Psoas muscle (tissue), 8 donors: ENCODE data around the gene CAPSL. TPM values are rescaled to one million over a fixed set of nuclear protein-coding genes. Genes with fewer than 3 reads are reported as not detected.

Experiments
- ATAC-seq, 4 donors: fragments of 200-7000 bp; cut with Tn5 transposase; one replicate each; pipeline ENCODE4 v1.9.1; 2020; ENCODE audit warnings: moderate library complexity in 3 of 4, mild to moderate bottlenecking in 2 of 4
- DNase-seq, 2 donors: peaks; one replicate each; pipeline ENCODE4 v3.0.0-alpha.2; 2020
- H3K27ac ChIP-seq: fragments of 200-600 bp; one replicate; pipeline ENCODE4 v1.8.0; 2022
- H3K27me3 ChIP-seq, 3 donors: fragments of 200-600 bp in 1 of 3; one replicate each; pipeline versions ENCODE4 v1.6.1 to v1.8.0; 2013 to 2022; ENCODE audit warnings: low read length in 2 of 3, mild to moderate bottlenecking in 2 of 3, moderate library complexity in 1 of 3; ENCODE audit not compliant: insufficient read depth in 3 of 3
- H3K36me3 ChIP-seq, 2 donors: fragments of 200-600 bp in 1 of 2; one replicate each; pipeline versions ENCODE4 v1.6.1 to v1.8.0; 2013 to 2022; ENCODE audit warnings: low read depth in 1 of 2, mild to moderate bottlenecking in 1 of 2, moderate library complexity in 1 of 2; ENCODE audit not compliant: insufficient read depth in 1 of 2
- H3K4me1 ChIP-seq: fragments of 200-600 bp; one replicate; pipeline ENCODE4 v1.8.0; 2022
- H3K4me3 ChIP-seq: fragments of 200-600 bp; one replicate; pipeline ENCODE4 v1.8.0; 2022; ENCODE audit warnings: mild to moderate bottlenecking
- H3K9me3 ChIP-seq: fragments of 200-600 bp; one replicate; pipeline ENCODE4 v1.8.0; 2022
- WGBS, 3 donors: extraction: QIAGEN DNeasy Blood & Tissue Kit; methylation state at CpG; one replicate each; pipeline versions ENCODE4 v1.1.6 to v1.1.7; 2013; 5-methylcytosine and 5-hydroxymethylcytosine counted together
- intact Hi-C, 2 donors: fragments of 100-400 bp; cut with DNase I; formaldehyde crosslinking; loops; one replicate each; pipeline versions ENCODE4 v1.11.0 to v1.14.2; 2022
- polyA plus RNA-seq, 3 donors: library from polyadenylated mRNA; stranded (reverse); fragments of 200-250 nt; gene quantifications; one replicate each; pipeline ENCODE4 v1.2.3, GENCODE V29; 2013
- total RNA-seq, 4 donors: library from RNA; stranded (reverse); fragmentation: NEBNext Ultra II Directional in 2 of 4; extraction: Animal tissue kit (Norgen Biotek cat#: 25700) in 2 of 4; gene quantifications; one replicate each; pipeline versions ENCODE4 v1.2.1 to v1.2.4, GENCODE V29; 2021 to 2023
- TF ChIP-seq, protein P1 (sequence below): fragments of 200-600 bp; IDR thresholded peaks from one replicate; pipeline ENCODE4 v1.8.0; 2022; ENCODE audit warnings: antibody characterized with exemption
- donor health status: healthy with polysubstance abuse.
- donor health status: DM: no; HTN: no; CAD: no; lungs with moderate emphysema.
- donor health status: Bipolar disorder and iron deficiency.
- donor health status: healthy.
- donor health status: DM: yes; HTN: yes; CAD: no.
- donor health status: DM: no; HTN: no; CAD: no.
- donor health status: DM: no; HTN: no; CAD: no.
- donor health status: DM: yes; HTN: yes; CAD: no.

The CAPSL gene
- total and polyA plus RNA-seq, 7 donors = not detected

DNA sequence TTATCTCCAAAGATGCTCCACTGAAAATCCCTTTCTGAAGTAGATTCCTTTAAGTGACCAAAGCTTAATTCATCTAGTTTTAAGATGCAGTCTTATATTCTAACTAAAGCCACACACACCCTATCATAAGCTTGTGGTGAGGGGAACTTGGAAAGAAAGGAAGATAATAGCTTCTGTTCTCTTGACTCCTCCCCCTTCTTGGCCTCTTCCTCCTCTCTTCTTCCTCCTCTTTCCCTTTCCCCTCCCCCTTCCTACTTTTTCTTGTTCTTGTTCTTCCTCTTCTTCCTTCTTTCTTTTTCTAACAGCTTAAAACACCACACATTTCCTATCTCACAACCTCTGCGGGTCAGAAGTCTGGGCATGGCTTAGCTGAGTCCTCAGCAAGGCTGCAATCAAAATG is 58.3 kb downstream of the CAPSL start:
- H3K4me1 ChIP-seq = no peaks in the 10 kb centered on the region
- ATAC-seq (no peak), DNase-seq (no peak)
- TF ChIP-seq, protein P1, sequence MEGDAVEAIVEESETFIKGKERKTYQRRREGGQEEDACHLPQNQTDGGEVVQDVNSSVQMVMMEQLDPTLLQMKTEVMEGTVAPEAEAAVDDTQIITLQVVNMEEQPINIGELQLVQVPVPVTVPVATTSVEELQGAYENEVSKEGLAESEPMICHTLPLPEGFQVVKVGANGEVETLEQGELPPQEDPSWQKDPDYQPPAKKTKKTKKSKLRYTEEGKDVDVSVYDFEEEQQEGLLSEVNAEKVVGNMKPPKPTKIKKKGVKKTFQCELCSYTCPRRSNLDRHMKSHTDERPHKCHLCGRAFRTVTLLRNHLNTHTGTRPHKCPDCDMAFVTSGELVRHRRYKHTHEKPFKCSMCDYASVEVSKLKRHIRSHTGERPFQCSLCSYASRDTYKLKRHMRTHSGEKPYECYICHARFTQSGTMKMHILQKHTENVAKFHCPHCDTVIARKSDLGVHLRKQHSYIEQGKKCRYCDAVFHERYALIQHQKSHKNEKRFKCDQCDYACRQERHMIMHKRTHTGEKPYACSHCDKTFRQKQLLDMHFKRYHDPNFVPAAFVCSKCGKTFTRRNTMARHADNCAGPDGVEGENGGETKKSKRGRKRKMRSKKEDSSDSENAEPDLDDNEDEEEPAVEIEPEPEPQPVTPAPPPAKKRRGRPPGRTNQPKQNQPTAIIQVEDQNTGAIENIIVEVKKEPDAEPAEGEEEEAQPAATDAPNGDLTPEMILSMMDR = no peak
- H3K4me3 ChIP-seq = no peak overlapping the region
- whole genome bisulfite sequencing, 3 donors = 86 to 92% (median 87%) methylated on average over 1 of the region's 1 CpG
- no peaks in the 10 kb centered on the region for H3K36me3 ChIP-seq
- no peaks in the 10 kb centered on the region for H3K9me3 ChIP-seq
- H3K27ac ChIP-seq = no peak overlapping the region
- intact Hi-C loops = no loop called here
- H3K27me3 ChIP-seq = no peaks in the 10 kb centered on the region

DNA sequence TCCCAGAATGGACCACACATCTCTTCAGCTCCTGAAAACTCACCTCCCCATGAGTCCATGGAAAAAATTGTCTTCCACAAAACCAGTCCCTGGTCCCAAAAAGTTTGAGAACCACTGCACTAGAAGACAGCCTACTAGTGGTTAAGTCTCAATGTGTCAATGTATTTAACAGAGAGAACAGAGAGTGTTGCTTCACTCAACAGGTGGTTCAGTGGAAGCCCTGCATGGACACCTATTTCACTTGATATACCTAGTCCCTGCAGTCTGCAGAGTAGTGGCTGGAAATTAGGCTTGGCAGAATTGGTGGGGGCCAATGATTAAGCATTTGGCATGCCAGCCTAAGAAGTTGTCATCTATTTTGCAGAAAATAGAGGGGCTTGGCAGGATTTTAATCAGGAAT is 58.8 kb downstream of the CAPSL start:
- no peak for DNase-seq
- no peak for ATAC-seq
- Histone ChIP-seq H3K4me1 (no peaks in the 10 kb centered on the region), H3K27ac (no peak overlapping the region), H3K4me3 (no peak overlapping the region), H3K27me3 (no peaks in the 10 kb centered on the region), H3K9me3 (no peaks in the 10 kb centered on the region), H3K36me3 (no peaks in the 10 kb centered on the region)
- TF ChIP-seq, protein P1 = no peak
- intact Hi-C loops = no loop called here

DNA sequence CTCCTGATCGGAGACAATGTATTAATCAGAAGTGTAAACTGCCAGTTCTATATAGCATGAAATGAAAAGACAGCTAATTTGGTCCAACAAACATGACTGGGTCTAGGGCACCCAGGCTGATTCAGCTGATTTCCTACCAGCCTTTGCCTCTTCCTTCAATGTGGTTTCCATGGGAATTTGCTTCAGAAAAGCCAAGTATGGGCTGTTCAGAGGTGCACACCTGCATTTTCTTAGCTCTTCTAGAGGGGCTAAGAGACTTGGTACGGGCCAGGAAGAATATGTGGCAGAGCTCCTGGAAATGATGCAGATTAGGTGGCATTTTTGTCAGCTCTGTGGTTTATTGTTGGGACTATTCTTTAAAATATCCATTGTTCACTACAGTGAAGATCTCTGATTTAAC is 59.3 kb downstream of the CAPSL start:
- intact Hi-C loops = no loop called here
- no peak overlapping the region for H3K4me3 ChIP-seq
- no peak for ATAC-seq
- H3K27me3 ChIP-seq = no peaks in the 10 kb centered on the region
- DNase-seq = no peak
- no peaks in the 10 kb centered on the region for H3K9me3 ChIP-seq
- TF ChIP-seq, protein P1 = no peak
- no peaks in the 10 kb centered on the region for H3K36me3 ChIP-seq
- H3K4me1 ChIP-seq = no peaks in the 10 kb centered on the region
- WGBS, 3 donors = 72 to 77% (median 74%) methylated on average over 2 of the region's 2 CpGs
- H3K27ac ChIP-seq = no peak overlapping the region

DNA sequence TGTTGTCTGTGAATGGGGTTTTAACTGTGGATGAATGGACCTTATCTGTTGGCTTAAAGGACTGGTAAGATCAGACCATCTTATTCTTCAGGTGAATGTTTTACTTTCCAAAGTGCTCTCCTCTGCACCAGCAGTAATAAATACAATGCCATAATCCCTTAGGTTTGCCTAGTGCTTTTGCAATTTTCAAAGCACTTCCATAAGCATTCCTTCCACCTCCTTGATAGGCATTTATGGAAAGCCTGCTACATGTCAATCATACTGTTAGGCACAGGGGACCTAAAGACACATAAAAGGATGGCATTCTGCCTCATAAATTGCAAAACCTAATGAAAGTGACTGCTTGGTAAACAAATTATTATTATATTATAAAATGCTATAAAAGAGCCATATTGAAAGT is 60.3 kb downstream of the CAPSL start:
- no peaks in the 10 kb centered on the region for H3K36me3 ChIP-seq
- no peak overlapping the region for H3K4me3 ChIP-seq
- H3K27ac ChIP-seq = no peak overlapping the region
- intact Hi-C loops = no loop called here
- TF ChIP-seq, protein P1 = no peak
- DNase-seq (no peak), ATAC-seq (no peak)
- H3K27me3 ChIP-seq = no peaks in the 10 kb centered on the region
- no peaks in the 10 kb centered on the region for H3K4me1 ChIP-seq
- H3K9me3 ChIP-seq = no peaks in the 10 kb centered on the region

DNA sequence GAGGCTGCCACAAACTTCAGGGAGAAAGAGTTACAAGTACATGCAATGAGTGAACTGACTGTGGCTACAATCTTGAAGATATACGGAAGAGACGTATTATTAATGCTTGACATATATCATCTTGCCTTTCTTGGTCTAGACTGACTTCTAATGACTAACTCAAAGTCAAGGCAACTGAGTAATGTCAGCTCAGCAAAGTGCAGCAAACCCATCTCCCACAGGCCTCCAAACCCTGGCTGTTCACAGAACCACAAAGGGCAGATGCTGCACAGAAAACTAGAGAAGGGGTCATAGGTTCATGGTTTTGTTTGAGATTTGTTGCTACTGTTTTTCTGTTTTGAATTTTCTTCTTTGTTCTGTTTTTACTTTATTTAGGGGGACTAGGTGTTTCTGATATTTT is 60.8 kb downstream of the CAPSL start:
- Histone ChIP-seq H3K9me3 (no peaks in the 10 kb centered on the region), H3K27ac (no peak overlapping the region), H3K27me3 (no peaks in the 10 kb centered on the region), H3K4me3 (no peak overlapping the region), H3K4me1 (no peaks in the 10 kb centered on the region), H3K36me3 (no peaks in the 10 kb centered on the region)
- ATAC-seq = no peak
- 64 to 96% (median 90%) methylated on average over 2 of the region's 2 CpGs for WGBS, 3 donors
- DNase-seq = no peak
- TF ChIP-seq, protein P1 = no peak
- intact Hi-C loops = no loop called here
